Ishikawa (cell line): ENCODE data around the gene ZC3H12C.

ENCODE experiments used
- CEBPB ChIP-seq: IDR thresholded peaks from 2 replicates; pipeline ENCODE4 v1.6.1; 2012
- CREB1 ChIP-seq: IDR thresholded peaks from 2 replicates; pipeline ENCODE4 v1.6.1; 2012; ENCODE audit warnings: low read depth
- EP300 ChIP-seq: IDR thresholded peaks from 2 replicates; pipeline ENCODE4 v1.6.1; 2012; ENCODE audit warnings: borderline replicate concordance
- FOXM1 ChIP-seq: IDR thresholded peaks from 2 replicates; pipeline ENCODE4 v1.6.1; 2012; ENCODE audit warnings: low read depth, borderline replicate concordance
- NFIC ChIP-seq: IDR thresholded peaks from 2 replicates; pipeline ENCODE4 v1.6.1; 2012
- RAD21 ChIP-seq: IDR thresholded peaks from 2 replicates; pipeline ENCODE4 v1.6.1; 2012; ENCODE audit warnings: low read depth
- REST ChIP-seq: IDR thresholded peaks from 2 replicates; pipeline ENCODE4 v1.6.1; 2012; ENCODE audit warnings: low read depth, mild to moderate bottlenecking
- TAF1 ChIP-seq: IDR thresholded peaks from 2 replicates; pipeline ENCODE4 v1.6.1; 2012; ENCODE audit warnings: low read depth, mild to moderate bottlenecking
- TEAD4 ChIP-seq: IDR thresholded peaks from 2 replicates; pipeline ENCODE4 v1.6.1; 2012
- YY1 ChIP-seq: IDR thresholded peaks from 2 replicates; pipeline ENCODE4 v1.6.1; 2012; ENCODE audit warnings: low read depth
- ZBTB7A ChIP-seq: IDR thresholded peaks from 2 replicates; pipeline ENCODE4 v1.6.1; 2012; ENCODE audit warnings: low read depth
- TF ChIP-seq, protein P1 (sequence below): IDR thresholded peaks from 2 replicates; pipeline ENCODE4 v1.6.1; 2012

GRCh38 chr11:110053848-110054414, 39.3 kb upstream of the ZC3H12C start:
- TF ChIP-seq EP300, result no peak
- TF ChIP-seq REST, result no peak
- TF ChIP-seq, protein P1, sequence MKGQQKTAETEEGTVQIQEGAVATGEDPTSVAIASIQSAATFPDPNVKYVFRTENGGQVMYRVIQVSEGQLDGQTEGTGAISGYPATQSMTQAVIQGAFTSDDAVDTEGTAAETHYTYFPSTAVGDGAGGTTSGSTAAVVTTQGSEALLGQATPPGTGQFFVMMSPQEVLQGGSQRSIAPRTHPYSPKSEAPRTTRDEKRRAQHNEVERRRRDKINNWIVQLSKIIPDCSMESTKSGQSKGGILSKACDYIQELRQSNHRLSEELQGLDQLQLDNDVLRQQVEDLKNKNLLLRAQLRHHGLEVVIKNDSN, result no peak
- TF ChIP-seq CEBPB, result no peak
- TF ChIP-seq CREB1, result no peak
- no peak for TF ChIP-seq TAF1
- TF ChIP-seq RAD21, result no peak
- no peak for TF ChIP-seq TEAD4
- no peak for TF ChIP-seq YY1
- no peak for TF ChIP-seq NFIC
- no peak for TF ChIP-seq FOXM1
- TF ChIP-seq ZBTB7A, result no peak
